ENCODE results near the gene BIN1.

- no peak for TF ChIP-seq CTCF (IDR thresholded peaks at IDR 0.05)
- TF ChIP-seq EZH2 (IDR thresholded peaks at IDR 0.05) = no peak
- no peak for TF ChIP-seq EZH2phosphoT487 (IDR thresholded peaks at IDR 0.05)
Observed at GRCh38 chr2:127117603-127118002, 10.6 kb upstream of the BIN1 start.

Measured in neural progenitor cell (in vitro differentiated cells).